Fibroblast of skin of left biceps (primary cell): Measurements from ENCODE around the gene MTA1.

Source experiments
- DNase-seq, 2 experiments: peaks; one replicate each; pipeline ENCODE4 v3.0.0-alpha.2; 2013; ENCODE audit warnings: low read depth in 2 of 2

Gene MTA1

GRCh38 chr14:105475269-105476096 lies 55.9 kb downstream of the MTA1 start:
- no peak for DNase-seq

- no peak for DNase-seq
Observed at GRCh38 chr14:105476097-105476830, 56.6 kb downstream of the MTA1 start.

GRCh38 chr14:105476831-105477659 lies 57.4 kb downstream of the MTA1 start:
- DNase-seq: no peak

GRCh38 chr14:105477660-105478397 lies 58.2 kb downstream of the MTA1 start:
- DNase-seq: no peak

- DNase-seq: no peak
Observed at GRCh38 chr14:105478398-105479251, 59.0 kb downstream of the MTA1 start.

- no peak for DNase-seq
Observed at GRCh38 chr14:105479431-105480158, 60.0 kb downstream of the MTA1 start.

- DNase-seq: no peak
Observed at GRCh38 chr14:105480199-105480746, 60.6 kb downstream of the MTA1 start.

GRCh38 chr14:105480807-105481801 lies 61.5 kb downstream of the MTA1 start:
- DNase-seq: peak; percentile 49 to 50

GRCh38 chr14:105481886-105482457 lies 62.3 kb downstream of the MTA1 start:
- DNase-seq: peak; percentile 86 to 89

GRCh38 chr14:105482486-105483110 lies 63.0 kb downstream of the MTA1 start:
- DNase-seq: no peak

GRCh38 chr14:105483300-105484068 lies 63.9 kb downstream of the MTA1 start:
- DNase-seq: no peak

GRCh38 chr14:105484069-105484996 lies 64.7 kb downstream of the MTA1 start:
- no peak for DNase-seq

- DNase-seq: no peak
Observed at GRCh38 chr14:105484997-105485393, 65.4 kb downstream of the MTA1 start.

GRCh38 chr14:105485739-105486162 lies 66.1 kb downstream of the MTA1 start:
- DNase-seq: no peak

GRCh38 chr14:105486163-105486973 lies 66.7 kb downstream of the MTA1 start, which contains the start of gene CRIP1:
CRIP1 (plus strand) TSS chr14:105486886; CDS start chr14:105487260, 374 bp downstream.
- DNase-seq: no peak
